ENCODE data around the gene CXCL11. TPM values are rescaled to one million over a fixed set of nuclear protein-coding genes. Genes with fewer than 3 reads are reported as not detected.

Gene CXCL11
- total and polyA plus RNA-seq, 9 of the 15 experiments (the other 6 are each of a cell fraction or from before 2014, with no cell fraction given), result 2.1 to 9.1 (median 4.5) TPM

- TF ChIP-seq ZNF76 (CRISPR knock-in tag; IDR thresholded peaks at IDR 0.05; ENCODE audit: borderline replicate concordance) (no peak), ZNF197 (CRISPR knock-in tag; IDR thresholded peaks at IDR 0.05; ENCODE audit: low read depth) (peak; percentile 80; the same call in 1 of the 2 replicates), HNRNPLL (IDR thresholded peaks at IDR 0.05; ENCODE audit: low read depth, low read length, poor library complexity, severe bottlenecking) (no peak), TAF9B (IDR thresholded peaks at IDR 0.05; ENCODE audit: partially characterized antibody) (no peak), SOX6 (IDR thresholded peaks at IDR 0.05) (peak; percentile 93), ZBTB49 (CRISPR knock-in tag; IDR thresholded peaks at IDR 0.05; ENCODE audit: borderline replicate concordance) (no peak), SMAD4 (CRISPR knock-in tag; conservative IDR thresholded peaks at IDR 0.05) (peak; percentile 73), XRCC4 (IDR thresholded peaks at IDR 0.05; ENCODE audit: extremely low read depth, insufficient read depth, insufficient read length) (no peak), ARID1B (IDR thresholded peaks at IDR 0.05) (0 out of 2 replicates have a peak, but pooled peaks have one; percentile 30), TEAD4 (IDR thresholded peaks at IDR 0.05; ENCODE audit: low read length) (peak; percentile 49; the same call in 1 of the 2 replicates), TEAD4 (CRISPR knock-in tag; IDR thresholded peaks at IDR 0.05; ENCODE audit: borderline replicate concordance) (no peak), GTF2E2 (tag; IDR thresholded peaks at IDR 0.05) (0 out of 2 replicates have a peak, but pooled peaks have one; percentile 34), MTA3 (IDR thresholded peaks at IDR 0.05; ENCODE audit: borderline replicate concordance) (no peak), CBX8 (IDR thresholded peaks at IDR 0.05; ENCODE audit: borderline replicate concordance, extremely low read depth, low read depth, low read length, poor library complexity, severe bottlenecking) (no peak), HDAC3 (IDR thresholded peaks at IDR 0.05; ENCODE audit: borderline replicate concordance, partially characterized antibody) (no peak)
These were observed 33.7 kb downstream of the CXCL11 start (continued) for GRCh38 chr4:76002176-76002575.
